Adrenal gland (tissue), 5 donors: Measurements from ENCODE around the gene PRKG1.

ENCODE experiments used
- POLR2A ChIP-seq, 2 donors: fragments of 450-650 bp; IDR thresholded peaks; one replicate each; pipeline ENCODE4 v1.6.1; 2017; ENCODE audit warnings: antibody characterized with exemption in 2 of 2, mild to moderate bottlenecking in 2 of 2, moderate library complexity in 1 of 2
- TF ChIP-seq, protein P1 (sequence below), 6 experiments: fragments of 450-650 bp in 4 of 6; fragments of 200-600 bp in 2 of 6; sonication (generic) in 1 of 6; IDR thresholded peaks; 1 replicate in 5 of 6; 2 replicates in 1 of 6; pipeline versions ENCODE4 v1.5.1 to v1.8.0; 2016 to 2021; ENCODE audit warnings: antibody characterized with exemption in 6 of 6, mild to moderate bottlenecking in 2 of 6, moderate library complexity in 1 of 6
- donor health status: DM: no; HTN: no; CAD: no.

DNA sequence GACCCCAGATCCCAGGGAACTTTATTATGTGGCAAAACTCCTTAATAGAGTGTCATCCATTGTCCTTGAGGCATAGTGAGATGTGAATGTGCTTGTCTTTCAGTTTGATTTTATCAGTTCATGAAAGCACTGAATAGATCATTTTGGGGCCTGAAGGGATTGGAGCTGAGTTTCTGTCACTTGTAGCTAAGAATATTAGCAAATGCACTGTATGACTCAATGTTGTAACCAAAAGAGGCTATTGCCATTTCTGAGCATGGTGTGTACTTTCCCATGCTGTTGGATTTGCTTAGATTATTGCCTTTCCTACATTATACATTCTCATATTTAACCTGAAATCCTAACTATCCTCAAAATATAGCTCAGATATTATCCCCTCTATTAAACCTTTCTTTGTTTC lies 130.4 kb downstream of the PRKG1 start:
- no peak for TF ChIP-seq POLR2A (IDR thresholded peaks at IDR 0.05)
- TF ChIP-seq, protein P1, sequence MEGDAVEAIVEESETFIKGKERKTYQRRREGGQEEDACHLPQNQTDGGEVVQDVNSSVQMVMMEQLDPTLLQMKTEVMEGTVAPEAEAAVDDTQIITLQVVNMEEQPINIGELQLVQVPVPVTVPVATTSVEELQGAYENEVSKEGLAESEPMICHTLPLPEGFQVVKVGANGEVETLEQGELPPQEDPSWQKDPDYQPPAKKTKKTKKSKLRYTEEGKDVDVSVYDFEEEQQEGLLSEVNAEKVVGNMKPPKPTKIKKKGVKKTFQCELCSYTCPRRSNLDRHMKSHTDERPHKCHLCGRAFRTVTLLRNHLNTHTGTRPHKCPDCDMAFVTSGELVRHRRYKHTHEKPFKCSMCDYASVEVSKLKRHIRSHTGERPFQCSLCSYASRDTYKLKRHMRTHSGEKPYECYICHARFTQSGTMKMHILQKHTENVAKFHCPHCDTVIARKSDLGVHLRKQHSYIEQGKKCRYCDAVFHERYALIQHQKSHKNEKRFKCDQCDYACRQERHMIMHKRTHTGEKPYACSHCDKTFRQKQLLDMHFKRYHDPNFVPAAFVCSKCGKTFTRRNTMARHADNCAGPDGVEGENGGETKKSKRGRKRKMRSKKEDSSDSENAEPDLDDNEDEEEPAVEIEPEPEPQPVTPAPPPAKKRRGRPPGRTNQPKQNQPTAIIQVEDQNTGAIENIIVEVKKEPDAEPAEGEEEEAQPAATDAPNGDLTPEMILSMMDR (IDR thresholded peaks at IDR 0.05), result no peak
